SK-N-SH (cell line): ENCODE measurements around the gene PCDH18. TPM values are rescaled to one million over a fixed set of nuclear protein-coding genes. Genes with fewer than 3 reads are reported as not detected.
A peak's percentile ranks its signal among the peaks of the same experiment; 100 is the strongest.

ENCODE experiments used
- CTCF ChIA-PET: fragments of 300-600, 350-600 bp; formaldehyde crosslinking; extraction: SDS; loops from one replicate; lab custom pipeline; 2021; lab: Yijun Ruan, JAX
- POLR2A ChIA-PET: fragments of 350-600 bp; sonication (Branson Sonifier 250); formaldehyde crosslinking; extraction: SDS; loops from one replicate; lab custom pipeline; 2020; ENCODE audit warnings: antibody characterized with exemption, inconsistent platforms; lab: Yijun Ruan, JAX
- DNase-seq: peaks from one replicate; pipeline ENCODE4 v3.0.0; 2012
- H2AFZ ChIP-seq: fragments of 200-600 bp; sonication (generic); 2 replicates; pipeline ENCODE4 v1.8.1; 2016; ENCODE audit warnings: antibody characterized with exemption, mild to moderate bottlenecking, low read depth
- H3F3A ChIP-seq: fragments of 200-600 bp; sonication (generic); replicated peaks from 2 replicates; pipeline ENCODE3; 2016; ENCODE audit warnings: antibody characterized with exemption, mild to moderate bottlenecking; ENCODE audit not compliant: insufficient read depth
- H3K27ac ChIP-seq, 2 experiments: fragments of 200-500 bp in 1 of 2; fragments of 200-600 bp in 1 of 2; sonication (Bioruptor generic) in 1 of 2; sonication (generic), shearing (Covaris generic) in 1 of 2; 2 replicates each; pipeline versions ENCODE4 v1.5.1 to v1.6.1; 2014 to 2016; ENCODE audit warnings: low read depth in 2 of 2, inconsistent platforms in 1 of 2, low read length in 1 of 2, mild to moderate bottlenecking in 1 of 2, mixed read lengths in 1 of 2
- H3K27me3 ChIP-seq: fragments of 200-600 bp; sonication (generic), shearing (Covaris generic); 2 replicates; pipeline ENCODE4 v1.6.1; 2016; ENCODE audit warnings: mixed run types; ENCODE audit not compliant: insufficient read depth
- H3K36me3 ChIP-seq, 2 experiments: fragments of 200-500 bp in 1 of 2; fragments of 200-600 bp in 1 of 2; sonication (Bioruptor generic) in 1 of 2; sonication (generic) in 1 of 2; replicated peaks in 1 of 2; 2 replicates each; pipeline versions ENCODE3 to v1.5.1; 2014 to 2016; ENCODE audit warnings: low read length in 1 of 2, mild to moderate bottlenecking in 1 of 2; ENCODE audit not compliant: insufficient read depth in 2 of 2, control insufficient read depth in 1 of 2
- H3K4me1 ChIP-seq, 2 experiments: fragments of 200-500 bp in 1 of 2; fragments of 200-600 bp in 1 of 2; sonication (Bioruptor generic) in 1 of 2; sonication (generic), shearing (Covaris generic) in 1 of 2; 2 replicates each; pipeline versions ENCODE4 v1.5.1 to v1.6.1; 2014 to 2016; ENCODE audit warnings: low read depth in 1 of 2, low read length in 1 of 2, mixed run types in 1 of 2; ENCODE audit not compliant: insufficient read depth in 2 of 2, control insufficient read depth in 1 of 2
- H3K4me2 ChIP-seq: fragments of 200-600 bp; sonication (generic), shearing (Covaris generic); 2 replicates; pipeline ENCODE4 v1.6.1; 2017; ENCODE audit warnings: mixed run types
- H3K4me3 ChIP-seq, 2 experiments: fragments of 200-500 bp in 1 of 2; fragments of 200-600 bp in 1 of 2; sonication (Bioruptor generic) in 1 of 2; sonication (generic), shearing (Covaris generic) in 1 of 2; 2 replicates each; pipeline versions ENCODE4 v1.5.1 to v1.8.1; 2014 to 2016; ENCODE audit warnings: low read depth in 2 of 2, inconsistent platforms in 1 of 2, low read length in 1 of 2, mild to moderate bottlenecking in 1 of 2, mixed read lengths in 1 of 2, moderate library complexity in 1 of 2
- H3K79me2 ChIP-seq: fragments of 200-600 bp; sonication (generic); 2 replicates; pipeline ENCODE4 v1.8.1; 2017; ENCODE audit warnings: mild to moderate bottlenecking; ENCODE audit not compliant: insufficient read depth
- H3K9ac ChIP-seq: fragments of 200-600 bp; sonication (generic); 2 replicates; pipeline ENCODE4 v1.6.1; 2017; ENCODE audit warnings: mixed run types
- H3K9me2 ChIP-seq: fragments of 200-600 bp; sonication (generic); 2 replicates; pipeline ENCODE4 v1.6.1; 2017; ENCODE audit warnings: mixed run types
- H3K9me3 ChIP-seq: fragments of 200-600 bp; sonication (generic); 2 replicates; pipeline ENCODE4 v1.6.1; 2017; ENCODE audit warnings: mixed run types, mild to moderate bottlenecking, moderate library complexity
- H4K20me1 ChIP-seq: fragments of 200-600 bp; sonication (generic); 2 replicates; pipeline ENCODE4 v1.6.1; 2017; ENCODE audit warnings: mild to moderate bottlenecking, mixed run types; ENCODE audit not compliant: insufficient read depth
- ELF1 ChIP-seq: IDR thresholded peaks from 2 replicates; pipeline ENCODE4 v1.4.0; 2012
- EP300 ChIP-seq, 2 experiments: IDR thresholded peaks; 2 replicates each; pipeline versions ENCODE4 v1.4.0 to v1.6.1; 2012; ENCODE audit warnings: borderline replicate concordance in 1 of 2, low read depth in 1 of 2, low read length in 1 of 2
- FOSL2 ChIP-seq: IDR thresholded peaks from 2 replicates; pipeline ENCODE4 v1.4.0; 2012; ENCODE audit warnings: low read depth, mild to moderate bottlenecking, moderate library complexity, borderline replicate concordance
- FOXJ3 ChIP-seq: sonication (generic); formaldehyde crosslinking; IDR thresholded peaks from 2 replicates; pipeline ENCODE4 v1.5.1; 2020; ENCODE audit warnings: mild to moderate bottlenecking, missing genetic modification reagents
- FOXM1 ChIP-seq: IDR thresholded peaks from 2 replicates; pipeline ENCODE4 v1.4.0; 2012; ENCODE audit warnings: low read depth, mild to moderate bottlenecking
- GATA2 ChIP-seq: sonication (generic); formaldehyde crosslinking; IDR thresholded peaks from 2 replicates; pipeline ENCODE4 v1.5.0; 2020; ENCODE audit warnings: mild to moderate bottlenecking, missing genetic modification reagents
- IRF3 ChIP-seq: fragments of 150-350 bp; IDR thresholded peaks from 2 replicates; pipeline ENCODE4 v1.6.1; 2016; ENCODE audit warnings: mild to moderate bottlenecking, low read depth, low read length
- JUND ChIP-seq: IDR thresholded peaks from 2 replicates; pipeline ENCODE4 v1.4.0; 2012
- MAX ChIP-seq: IDR thresholded peaks from 2 replicates; pipeline ENCODE4 v1.4.0; 2012; ENCODE audit warnings: low read depth
- MEF2A ChIP-seq: IDR thresholded peaks from 2 replicates; pipeline ENCODE4 v1.4.0; 2012; ENCODE audit warnings: low read depth, borderline replicate concordance
- NFIC ChIP-seq: IDR thresholded peaks from 2 replicates; pipeline ENCODE4 v1.4.0; 2012; ENCODE audit warnings: borderline replicate concordance
- NRF1 ChIP-seq: IDR thresholded peaks from 2 replicates; pipeline ENCODE4 v1.6.1; 2012; ENCODE audit warnings: low read depth, mild to moderate bottlenecking, low read length
- PBX3 ChIP-seq: IDR thresholded peaks from 2 replicates; pipeline ENCODE4; 2012
- POLR2AphosphoS5 ChIP-seq: IDR thresholded peaks from 2 replicates; pipeline ENCODE4 v1.6.1; 2012; ENCODE audit warnings: low read depth, low read length
- RCOR1 ChIP-seq: fragments of 150-350 bp; IDR thresholded peaks from 2 replicates; pipeline ENCODE4 v1.6.1; 2017; ENCODE audit warnings: antibody characterized with exemption, low read length
- REST ChIP-seq: IDR thresholded peaks from 2 replicates; pipeline ENCODE4 v1.6.1; 2012; ENCODE audit warnings: mild to moderate bottlenecking, low read depth, low read length, moderate library complexity
- RXRA ChIP-seq: IDR thresholded peaks from 2 replicates; pipeline ENCODE4 v1.4.0; 2012; ENCODE audit warnings: low read depth, mild to moderate bottlenecking, borderline replicate concordance
- SIN3A ChIP-seq: IDR thresholded peaks from 2 replicates; pipeline ENCODE4 v1.6.1; 2012; ENCODE audit warnings: low read depth, mild to moderate bottlenecking, low read length, moderate library complexity, borderline replicate concordance
- TCF12 ChIP-seq: IDR thresholded peaks from 2 replicates; pipeline ENCODE4 v1.4.0; 2012
- TEAD4 ChIP-seq: IDR thresholded peaks from 2 replicates; pipeline ENCODE4 v1.4.0; 2012; ENCODE audit warnings: mild to moderate bottlenecking, borderline replicate concordance; ENCODE audit not compliant: insufficient read depth
- ZBTB33 ChIP-seq: IDR thresholded peaks from 2 replicates; pipeline ENCODE4 v1.4.0; 2012; ENCODE audit warnings: low read depth, borderline replicate concordance
- WGBS: methylation state at CpG from one replicate; pipeline ENCODE4 v1.1.6; 2017; ENCODE audit warnings: low lambda C conversion rate; 5-methylcytosine and 5-hydroxymethylcytosine counted together
- polyA plus RNA-seq, 3 experiments: library from polyadenylated mRNA; depleted of rRNA; stranded (reverse); fragments of >200 nt; gene quantifications; 2 replicates each; pipeline ENCODE4 v1.2.3, GENCODE V29; 2012

PCDH18 gene
- polyA plus RNA-seq, 1 of the 3 experiments (the other 2 are of a cell fraction), result 25.0 TPM

GRCh38 chr4:137524725-137525369, 7.4 kb downstream of the PCDH18 start:
- Histone ChIP-seq H3K4me2 (peak overlapping the region; percentile 49; the same call in 1 of the 2 replicates), H3K27me3 (no peaks in the 10 kb centered on the region), H2AFZ (no peak overlapping the region), H3K27ac (peak overlapping the region; percentile 76 to 78), H3K79me2 (peaks cover 72% of the 10 kb centered on the region), H3K9me2 (no peaks in the 10 kb centered on the region), H3F3A (peaks cover 36% of the 10 kb centered on the region), H3K4me1 (peaks cover 14 to 15% of the 10 kb centered on the region in 2 experiments; a peak in 3 of 4 replicates), H3K36me3 (peaks cover 88 to 96% of the 10 kb centered on the region in 2 experiments), H4K20me1 (peaks cover 9% of the 10 kb centered on the region; the same call in 1 of the 2 replicates), H3K9ac (peak overlapping the region; percentile 2; the same call in 1 of the 2 replicates), H3K9me3 (no peaks in the 10 kb centered on the region), H3K4me3 (no peak overlapping the region)
- ChIA-PET CTCF (interaction anchor here (1.0 kb wide), 1 partner anchor 133 kb away, joined by 3 read pairs; no protein-coding TSS in a partner anchor), POLR2A (no interaction called here)
- 17% methylated on average over 4 of the region's 4 CpGs for WGBS
- TF ChIP-seq TEAD4 (peak; percentile 79), TCF12 (peak; percentile 95), GATA2 (CRISPR knock-in tag) (no peak), FOXM1 (peak; percentile 63; the same call in 1 of the 2 replicates), POLR2AphosphoS5 (peak; percentile 78; the same call in 1 of the 2 replicates), MEF2A (peak; percentile 54), NRF1 (no peak), EP300 (IDR thresholded peaks at IDR 0.05; ENCODE audit: borderline replicate concordance in 1 of 2, low read depth in 1 of 2, low read length in 1 of 2) (peak; percentile 51 to 89; a peak in 3 of 4 replicates), FOSL2 (peak; percentile 42; the same call in 1 of the 2 replicates), PBX3 (peak; percentile 95), JUND (peak; percentile 88), FOXJ3 (no peak), RXRA (peak; percentile 89; the same call in 1 of the 2 replicates), ZBTB33 (peak; percentile 55; the same call in 1 of the 2 replicates), IRF3 (no peak), MAX (0 out of 2 replicates have a peak, but pooled peaks have one; percentile 44), ELF1 (no peak), NFIC (peak; percentile 92), REST (no peak), RCOR1 (no peak), SIN3A (peak; percentile 67; the same call in 1 of the 2 replicates)
- DNase-seq, result no peak
